Measurements from ENCODE around the gene LRRC71. TPM values are rescaled to one million over a fixed set of nuclear protein-coding genes. Genes with fewer than 3 reads are reported as not detected.

Gene LRRC71
- total RNA-seq, 1 donor = 0.36 TPM

DNA sequence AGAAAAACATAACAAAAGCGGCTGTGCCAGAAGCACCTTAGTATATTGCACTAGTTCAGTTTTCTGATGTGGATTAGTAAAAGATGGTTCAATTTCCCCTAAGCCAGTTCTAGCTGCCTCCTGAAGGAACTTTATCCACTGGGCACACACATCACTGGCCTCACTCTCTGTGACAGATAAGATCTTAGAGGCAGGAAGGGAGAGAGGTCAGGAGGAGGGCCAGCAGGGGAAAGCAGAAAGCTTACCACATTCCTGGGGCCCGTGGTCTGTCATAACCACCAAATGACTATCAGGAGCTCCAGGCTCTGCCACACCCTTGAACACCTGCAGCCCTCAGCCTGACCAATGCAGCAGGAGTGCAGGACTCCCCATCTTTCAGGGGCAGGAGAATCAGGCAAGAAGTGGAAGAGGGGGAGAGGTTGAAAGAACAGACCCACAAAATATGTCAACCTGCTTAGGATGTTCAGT lies 37.8 kb downstream of the LRRC71 start:
- Histone ChIP-seq H3K4me1 (ENCODE audit: insufficient read depth, low read length) (no peaks in the 10 kb centered on the region), H3K27me3 (ENCODE audit: insufficient read depth, low read length) (no peaks in the 10 kb centered on the region), H4K20me1 (ENCODE audit: insufficient read depth, low read length) (no peaks in the 10 kb centered on the region), H3K4me2 (ENCODE audit: insufficient read depth, low read length) (no peak overlapping the region), H3K9me3 (ENCODE audit: low read depth, low read length) (no peaks in the 10 kb centered on the region), H3K27ac (ENCODE audit: low read depth, low read length) (no peak overlapping the region), H3K36me3 (ENCODE audit: insufficient read depth, low read length) (peaks cover 61% of the 10 kb centered on the region), H3K79me2 (ENCODE audit: insufficient read depth, low read length) (no peaks in the 10 kb centered on the region), H3K4me3 (ENCODE audit: insufficient read depth, low read length) (no peak overlapping the region), H2AFZ (ENCODE audit: low read length) (no peak overlapping the region)
- DNase-seq (ENCODE audit: insufficient read length, low spot score, missing footprints) = no peak
- TF ChIP-seq, protein P1, sequence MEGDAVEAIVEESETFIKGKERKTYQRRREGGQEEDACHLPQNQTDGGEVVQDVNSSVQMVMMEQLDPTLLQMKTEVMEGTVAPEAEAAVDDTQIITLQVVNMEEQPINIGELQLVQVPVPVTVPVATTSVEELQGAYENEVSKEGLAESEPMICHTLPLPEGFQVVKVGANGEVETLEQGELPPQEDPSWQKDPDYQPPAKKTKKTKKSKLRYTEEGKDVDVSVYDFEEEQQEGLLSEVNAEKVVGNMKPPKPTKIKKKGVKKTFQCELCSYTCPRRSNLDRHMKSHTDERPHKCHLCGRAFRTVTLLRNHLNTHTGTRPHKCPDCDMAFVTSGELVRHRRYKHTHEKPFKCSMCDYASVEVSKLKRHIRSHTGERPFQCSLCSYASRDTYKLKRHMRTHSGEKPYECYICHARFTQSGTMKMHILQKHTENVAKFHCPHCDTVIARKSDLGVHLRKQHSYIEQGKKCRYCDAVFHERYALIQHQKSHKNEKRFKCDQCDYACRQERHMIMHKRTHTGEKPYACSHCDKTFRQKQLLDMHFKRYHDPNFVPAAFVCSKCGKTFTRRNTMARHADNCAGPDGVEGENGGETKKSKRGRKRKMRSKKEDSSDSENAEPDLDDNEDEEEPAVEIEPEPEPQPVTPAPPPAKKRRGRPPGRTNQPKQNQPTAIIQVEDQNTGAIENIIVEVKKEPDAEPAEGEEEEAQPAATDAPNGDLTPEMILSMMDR (IDR thresholded peaks at IDR 0.05; ENCODE audit: extremely low read depth, low read depth, low read length) = no peak

DNA sequence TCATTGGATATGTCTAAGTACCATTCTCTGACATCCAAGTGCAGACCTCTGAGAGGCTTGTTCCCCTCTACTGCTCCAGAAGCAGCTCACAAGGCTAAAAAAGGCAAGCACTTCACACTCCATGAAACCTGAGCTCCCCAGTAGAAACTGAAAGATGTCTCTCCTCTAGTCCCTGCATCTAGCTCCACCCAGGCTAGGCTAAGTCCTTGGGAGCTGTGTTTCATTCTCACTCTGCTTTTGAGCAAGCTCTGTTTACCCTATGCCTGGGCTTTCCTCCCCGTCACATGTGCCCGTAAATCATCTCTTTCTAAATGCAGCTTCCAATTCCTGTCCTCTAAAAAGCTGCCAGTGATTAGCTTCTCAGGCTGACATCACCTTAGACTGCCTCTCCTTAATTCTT lies 39.0 kb downstream of the LRRC71 start:
- H4K20me1 ChIP-seq (ENCODE audit: insufficient read depth, low read length) = no peaks in the 10 kb centered on the region
- TF ChIP-seq, protein P1 (IDR thresholded peaks at IDR 0.05; ENCODE audit: extremely low read depth, low read depth, low read length) = no peak
- no peaks in the 10 kb centered on the region for H3K9me3 ChIP-seq (ENCODE audit: low read depth, low read length)
- H3K27ac ChIP-seq (ENCODE audit: low read depth, low read length) = no peak overlapping the region
- no peak overlapping the region for H2AFZ ChIP-seq (ENCODE audit: low read length)
- H3K36me3 ChIP-seq (ENCODE audit: insufficient read depth, low read length) = peaks cover 63% of the 10 kb centered on the region
- no peak overlapping the region for H3K4me3 ChIP-seq (ENCODE audit: insufficient read depth, low read length)
- no peak for DNase-seq (ENCODE audit: insufficient read length, low spot score, missing footprints)
- no peaks in the 10 kb centered on the region for H3K79me2 ChIP-seq (ENCODE audit: insufficient read depth, low read length)
- H3K27me3 ChIP-seq (ENCODE audit: insufficient read depth, low read length) = no peaks in the 10 kb centered on the region
- no peak overlapping the region for H3K4me2 ChIP-seq (ENCODE audit: insufficient read depth, low read length)
- H3K4me1 ChIP-seq (ENCODE audit: insufficient read depth, low read length) = no peaks in the 10 kb centered on the region

DNA sequence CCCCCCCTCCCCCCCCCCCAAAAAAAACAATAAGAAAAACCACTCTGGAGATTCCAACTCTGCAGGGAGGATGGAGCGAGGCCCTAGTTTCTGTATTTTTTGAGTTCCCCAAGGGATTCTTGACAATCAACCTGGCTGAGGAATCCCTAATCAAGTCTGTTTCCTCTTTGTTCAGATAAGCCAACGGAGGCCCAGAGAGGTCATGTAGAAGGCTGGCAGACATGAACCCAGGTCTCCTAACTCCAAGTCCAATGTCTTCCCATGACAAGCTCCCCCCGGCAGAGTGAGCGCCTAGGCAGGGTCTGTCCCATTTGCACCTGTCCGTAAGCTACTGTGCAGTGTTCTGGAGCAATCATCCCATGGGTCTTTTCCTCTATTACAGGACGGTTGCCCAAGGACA lies 39.5 kb downstream of the LRRC71 start:
- Histone ChIP-seq H3K9me3 (ENCODE audit: low read depth, low read length) (no peaks in the 10 kb centered on the region), H2AFZ (ENCODE audit: low read length) (no peak overlapping the region), H3K36me3 (ENCODE audit: insufficient read depth, low read length) (peaks cover 61% of the 10 kb centered on the region), H3K27ac (ENCODE audit: low read depth, low read length) (no peak overlapping the region), H3K79me2 (ENCODE audit: insufficient read depth, low read length) (no peaks in the 10 kb centered on the region), H3K4me1 (ENCODE audit: insufficient read depth, low read length) (no peaks in the 10 kb centered on the region), H3K4me2 (ENCODE audit: insufficient read depth, low read length) (no peak overlapping the region), H3K4me3 (ENCODE audit: insufficient read depth, low read length) (no peak overlapping the region), H4K20me1 (ENCODE audit: insufficient read depth, low read length) (no peaks in the 10 kb centered on the region), H3K27me3 (ENCODE audit: insufficient read depth, low read length) (no peaks in the 10 kb centered on the region)
- TF ChIP-seq, protein P1 (IDR thresholded peaks at IDR 0.05; ENCODE audit: extremely low read depth, low read depth, low read length) = no peak
- DNase-seq (ENCODE audit: insufficient read length, low spot score, missing footprints) = no peak

DNA sequence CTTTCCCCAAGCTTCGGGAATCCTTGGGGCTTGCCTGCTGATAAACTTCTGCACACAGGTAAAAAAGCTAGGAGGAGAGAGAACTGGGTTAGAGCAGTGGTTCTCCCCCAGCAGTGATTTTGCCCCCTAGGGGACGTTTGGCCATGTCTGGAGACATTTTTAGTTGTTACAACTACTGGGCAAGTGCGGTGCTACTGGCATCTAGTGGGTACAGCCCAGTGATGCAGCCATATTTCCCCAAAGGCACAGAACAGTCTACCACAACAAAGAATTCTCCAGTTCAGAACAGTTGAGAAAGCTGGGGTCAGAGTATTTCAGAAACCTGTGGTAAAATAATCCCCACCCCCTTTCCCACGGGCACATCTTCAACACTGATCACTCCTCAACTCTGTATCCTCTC lies 41.3 kb downstream of the LRRC71 start:
- no peaks in the 10 kb centered on the region for H3K9me3 ChIP-seq (ENCODE audit: low read depth, low read length)
- H3K27ac ChIP-seq (ENCODE audit: low read depth, low read length) = no peak overlapping the region
- DNase-seq (ENCODE audit: insufficient read length, low spot score, missing footprints) = no peak
- no peak overlapping the region for H2AFZ ChIP-seq (ENCODE audit: low read length)
- peaks cover 44% of the 10 kb centered on the region for H3K36me3 ChIP-seq (ENCODE audit: insufficient read depth, low read length)
- no peak overlapping the region for H3K4me3 ChIP-seq (ENCODE audit: insufficient read depth, low read length)
- H3K4me2 ChIP-seq (ENCODE audit: insufficient read depth, low read length) = no peak overlapping the region
- H3K79me2 ChIP-seq (ENCODE audit: insufficient read depth, low read length) = no peaks in the 10 kb centered on the region
- H3K4me1 ChIP-seq (ENCODE audit: insufficient read depth, low read length) = no peaks in the 10 kb centered on the region
- H4K20me1 ChIP-seq (ENCODE audit: insufficient read depth, low read length) = no peaks in the 10 kb centered on the region
- no peaks in the 10 kb centered on the region for H3K27me3 ChIP-seq (ENCODE audit: insufficient read depth, low read length)
- TF ChIP-seq, protein P1 (IDR thresholded peaks at IDR 0.05; ENCODE audit: extremely low read depth, low read depth, low read length) = peak; percentile 51

All from osteoblast (primary cell).